Activated T-helper 2 cell treated with anti-CD3 and anti-CD28 coated beads, Interferon-gamma antibody, Interleukin-2, Interleukin-4, amounts not matched to agents 10 μg/mL and 5 μg/mL and 100 μg/mL, durations not matched to agents 14 hours and 24 hours and 36 hours (primary cell): Measurements from ENCODE around the gene KLC3. TPM values are rescaled to one million over a fixed set of nuclear protein-coding genes. Genes with fewer than 3 reads are reported as not detected.

Experiments used
- DNase-seq: peaks from one replicate; pipeline ENCODE4 v3.0.0; 2021; ENCODE audit warnings: low spot score
- H3K27ac Mint-ChIP-seq: one replicate; pipeline ENCODE4 v1.8.0; 2021; ENCODE audit warnings: mixed read lengths
- H3K27me3 Mint-ChIP-seq: one replicate; pipeline ENCODE4 v1.8.0; 2021; ENCODE audit warnings: low read depth, mixed read lengths
- H3K36me3 Mint-ChIP-seq: one replicate; pipeline ENCODE4 v1.8.0; 2021; ENCODE audit warnings: low read depth, mixed read lengths
- H3K4me1 Mint-ChIP-seq: one replicate; pipeline ENCODE4 v1.8.0; 2021; ENCODE audit warnings: low read depth, mixed read lengths
- H3K4me3 Mint-ChIP-seq: one replicate; pipeline ENCODE4 v1.8.0; 2021; ENCODE audit warnings: low read depth, mild to moderate bottlenecking, moderate library complexity, mixed read lengths
- H3K9me3 Mint-ChIP-seq: one replicate; pipeline ENCODE4 v1.8.0; 2021; ENCODE audit warnings: mixed read lengths
- intact Hi-C: fragments of 100-400 bp; cut with micrococcal nuclease; formaldehyde crosslinking; loops from one replicate; pipeline ENCODE4 v1.15.1; 2023
- total RNA-seq: library from RNA; stranded (reverse); gene quantifications from 2 replicates; pipeline ENCODE4 v1.2.3, GENCODE V29; 2022

Gene KLC3
- total RNA-seq, 1 donor from 2014 or later, result not detected

DNA sequence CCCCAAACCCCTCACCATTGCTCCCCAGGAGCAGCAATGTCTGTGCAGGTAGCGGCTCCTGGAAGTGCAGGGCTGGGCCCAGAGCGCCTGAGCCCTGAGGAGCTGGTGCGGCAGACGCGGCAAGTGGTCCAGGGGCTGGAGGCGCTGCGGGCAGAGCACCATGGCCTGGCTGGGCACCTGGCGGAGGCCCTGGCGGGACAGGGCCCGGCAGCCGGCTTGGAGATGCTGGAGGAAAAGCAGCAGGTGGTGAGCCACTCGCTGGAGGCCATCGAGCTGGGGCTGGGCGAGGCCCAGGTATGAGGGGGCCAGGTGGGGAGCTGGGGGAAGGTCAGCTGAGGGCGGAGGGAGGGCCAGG is 4.9 kb downstream of the KLC3 start:
- Mint-ChIP-seq H3K27ac (no peak overlapping the region), H3K4me3 (no peak overlapping the region), H3K4me1 (no peaks in the 10 kb centered on the region), H3K9me3 (no peaks in the 10 kb centered on the region), H3K36me3 (no peaks in the 10 kb centered on the region), H3K27me3 (no peaks in the 10 kb centered on the region)
- DNase-seq, result no peak
- intact Hi-C loops, result no loop called here

- H3K27me3 Mint-ChIP-seq, result no peaks in the 10 kb centered on the region
- no peak for DNase-seq
- H3K4me3 Mint-ChIP-seq, result no peak overlapping the region
- H3K4me1 Mint-ChIP-seq, result no peaks in the 10 kb centered on the region
- no peaks in the 10 kb centered on the region for H3K9me3 Mint-ChIP-seq
- H3K27ac Mint-ChIP-seq, result no peak overlapping the region
- H3K36me3 Mint-ChIP-seq, result no peaks in the 10 kb centered on the region
- intact Hi-C loops, result no loop called here
These were observed 5.9 kb downstream of the KLC3 start for GRCh38 chr19:45346449-45346848.

DNA sequence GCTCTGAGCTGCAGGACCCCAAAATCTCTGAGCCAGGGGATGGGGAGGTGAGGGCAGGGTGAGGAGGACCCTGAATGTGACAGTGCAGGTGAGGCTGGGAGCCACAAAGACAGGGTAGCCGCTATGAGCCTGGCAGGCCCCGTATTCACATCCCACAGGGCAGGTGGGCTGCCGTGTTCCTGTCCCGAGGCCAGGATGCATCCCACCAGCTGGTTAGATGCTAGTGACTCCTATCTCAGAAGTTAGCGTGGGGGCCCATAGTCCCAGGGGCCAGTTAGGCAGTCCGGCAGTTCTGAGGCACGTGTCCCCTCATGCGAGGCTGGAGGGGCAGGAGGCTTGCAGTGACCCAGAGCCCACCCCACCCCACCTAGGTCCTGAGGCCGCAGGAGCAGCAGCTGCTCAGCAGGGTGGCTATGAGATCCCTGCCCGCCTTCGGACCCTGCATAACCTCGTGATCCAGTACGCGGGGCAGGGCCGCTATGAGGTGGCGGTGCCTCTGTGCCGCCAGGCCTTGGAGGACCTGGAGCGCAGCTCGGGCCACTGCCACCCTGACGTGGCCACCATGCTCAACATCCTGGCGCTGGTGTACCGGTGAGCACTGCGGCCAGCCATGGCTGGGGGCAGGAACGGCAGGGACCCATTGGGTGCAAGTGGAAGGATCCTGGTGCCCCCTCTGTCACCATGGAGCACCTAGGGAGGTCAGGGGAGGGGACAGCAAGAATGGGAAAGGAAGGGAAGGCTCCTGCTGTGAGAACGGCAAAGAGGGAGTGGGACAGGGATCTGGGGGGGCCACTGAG is 7.2 kb downstream of the KLC3 start:
- H3K36me3 Mint-ChIP-seq, result peaks cover 3% of the 10 kb centered on the region
- intact Hi-C loops, result no loop called here
- H3K4me1 Mint-ChIP-seq, result no peaks in the 10 kb centered on the region
- DNase-seq, result no peak
- H3K9me3 Mint-ChIP-seq, result no peaks in the 10 kb centered on the region
- no peaks in the 10 kb centered on the region for H3K27me3 Mint-ChIP-seq
- no peak overlapping the region for H3K4me3 Mint-ChIP-seq
- no peak overlapping the region for H3K27ac Mint-ChIP-seq

DNA sequence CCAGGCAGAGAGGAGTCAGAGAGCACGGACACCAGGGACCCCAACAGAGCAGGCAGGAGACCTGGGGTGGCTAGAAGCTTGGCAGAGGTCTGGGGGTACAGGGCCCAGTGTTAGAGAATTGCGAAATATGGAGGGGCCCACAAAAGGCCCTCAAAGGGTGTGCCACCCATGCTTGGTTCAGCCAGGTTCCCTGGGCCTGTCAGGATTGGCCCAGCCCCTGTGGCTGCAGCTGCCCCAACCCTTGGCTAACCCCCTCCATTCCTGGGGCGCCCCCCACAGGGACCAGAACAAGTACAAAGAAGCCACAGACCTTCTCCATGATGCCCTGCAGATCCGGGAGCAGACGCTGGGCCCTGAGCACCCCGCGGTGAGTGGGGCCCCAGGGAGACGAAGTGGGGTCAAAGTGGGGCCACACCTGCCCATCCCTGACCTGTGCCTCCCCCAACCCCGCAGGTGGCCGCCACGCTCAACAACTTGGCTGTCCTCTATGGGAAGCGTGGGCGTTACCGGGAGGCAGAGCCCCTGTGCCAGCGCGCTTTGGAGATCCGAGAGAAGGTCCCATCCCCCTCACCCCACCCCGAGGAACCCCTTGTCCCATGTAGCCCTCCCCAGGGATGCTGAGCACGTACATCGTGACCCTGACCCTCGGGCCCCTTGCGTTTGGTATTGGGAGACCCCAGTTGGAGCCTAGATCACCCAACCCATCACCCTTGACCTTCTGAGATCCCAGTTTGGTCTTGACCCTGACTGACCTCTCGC is 8.0 kb downstream of the KLC3 start:
- H3K9me3 Mint-ChIP-seq, result no peaks in the 10 kb centered on the region
- intact Hi-C loops, result no loop called here
- no peak overlapping the region for H3K4me3 Mint-ChIP-seq
- DNase-seq, result no peak
- H3K27ac Mint-ChIP-seq, result no peak overlapping the region
- H3K27me3 Mint-ChIP-seq, result no peaks in the 10 kb centered on the region
- peaks cover 8% of the 10 kb centered on the region for H3K36me3 Mint-ChIP-seq
- H3K4me1 Mint-ChIP-seq, result no peaks in the 10 kb centered on the region

- no peak overlapping the region for H3K27ac Mint-ChIP-seq
- H3K4me1 Mint-ChIP-seq, result no peaks in the 10 kb centered on the region
- H3K27me3 Mint-ChIP-seq, result no peaks in the 10 kb centered on the region
- DNase-seq, result no peak
- intact Hi-C loops, result no loop called here
- no peak overlapping the region for H3K4me3 Mint-ChIP-seq
- H3K36me3 Mint-ChIP-seq, result peaks cover 9% of the 10 kb centered on the region
- H3K9me3 Mint-ChIP-seq, result no peaks in the 10 kb centered on the region
These were observed 8.5 kb downstream of the KLC3 start for GRCh38 chr19:45349126-45349415.

DNA sequence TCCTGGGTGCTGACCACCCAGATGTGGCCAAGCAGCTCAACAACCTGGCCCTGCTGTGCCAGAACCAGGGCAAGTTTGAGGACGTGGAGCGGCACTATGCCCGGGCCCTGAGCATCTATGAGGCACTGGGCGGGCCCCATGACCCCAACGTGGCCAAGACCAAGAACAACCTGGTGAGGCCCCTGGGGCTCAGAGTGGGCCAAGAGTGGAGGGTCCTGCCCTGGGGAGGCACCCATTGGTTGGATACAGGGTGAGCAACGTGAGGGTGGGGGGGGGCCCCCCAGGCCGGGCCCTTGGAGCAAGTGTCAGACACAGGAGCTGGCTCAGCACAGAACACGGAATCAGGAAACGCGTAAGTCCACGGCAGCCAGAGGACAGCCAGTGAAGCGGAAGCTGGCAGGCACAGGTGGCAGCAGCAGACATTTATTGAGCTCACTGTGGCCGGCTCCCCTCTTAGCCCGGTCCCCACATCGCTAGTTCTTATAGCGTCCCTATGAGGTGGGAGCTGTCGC is 8.9 kb downstream of the KLC3 start:
- no peak overlapping the region for H3K27ac Mint-ChIP-seq
- H3K9me3 Mint-ChIP-seq, result no peaks in the 10 kb centered on the region
- peaks cover 9% of the 10 kb centered on the region for H3K36me3 Mint-ChIP-seq
- H3K4me3 Mint-ChIP-seq, result no peak overlapping the region
- intact Hi-C loops, result no loop called here
- DNase-seq, result no peak
- H3K4me1 Mint-ChIP-seq, result no peaks in the 10 kb centered on the region
- H3K27me3 Mint-ChIP-seq, result no peaks in the 10 kb centered on the region

- no peak for DNase-seq
- no peak overlapping the region for H3K27ac Mint-ChIP-seq
- no peak overlapping the region for H3K4me3 Mint-ChIP-seq
These were observed 10.0 kb downstream of the KLC3 start for GRCh38 chr19:45350477-45351058.

GRCh38 chr19:45351401-45351952 is 10.9 kb downstream of the KLC3 start:
- Mint-ChIP-seq H3K9me3 (no peaks in the 10 kb centered on the region), H3K27ac (no peak overlapping the region), H3K27me3 (no peaks in the 10 kb centered on the region), H3K4me3 (no peak overlapping the region), H3K4me1 (no peaks in the 10 kb centered on the region), H3K36me3 (peaks cover 22% of the 10 kb centered on the region)
- intact Hi-C loops, result no loop called here
- DNase-seq, result no peak

More at GRCh38 chr19:45350477-45351058, 10.0 kb downstream of the KLC3 start:
- Mint-ChIP-seq H3K4me1 (no peaks in the 10 kb centered on the region), H3K36me3 (peaks cover 13% of the 10 kb centered on the region), H3K27me3 (no peaks in the 10 kb centered on the region), H3K9me3 (no peaks in the 10 kb centered on the region)
- intact Hi-C loops, result no loop called here

- H3K27ac Mint-ChIP-seq, result no peak overlapping the region
- H3K4me3 Mint-ChIP-seq, result no peak overlapping the region
- intact Hi-C loops, result no loop called here
- DNase-seq, result no peak
- no peaks in the 10 kb centered on the region for H3K27me3 Mint-ChIP-seq
- peaks cover 24% of the 10 kb centered on the region for H3K36me3 Mint-ChIP-seq
- H3K9me3 Mint-ChIP-seq, result no peaks in the 10 kb centered on the region
- no peaks in the 10 kb centered on the region for H3K4me1 Mint-ChIP-seq
These were observed 11.5 kb downstream of the KLC3 start for GRCh38 chr19:45352062-45352461.

- no peaks in the 10 kb centered on the region for H3K9me3 Mint-ChIP-seq
- H3K27ac Mint-ChIP-seq, result no peak overlapping the region
- peaks cover 24% of the 10 kb centered on the region for H3K36me3 Mint-ChIP-seq
- intact Hi-C loops, result no loop called here
- DNase-seq, result no peak
- no peak overlapping the region for H3K4me3 Mint-ChIP-seq
- no peaks in the 10 kb centered on the region for H3K4me1 Mint-ChIP-seq
- H3K27me3 Mint-ChIP-seq, result no peaks in the 10 kb centered on the region
These were observed 11.9 kb downstream of the KLC3 start for GRCh38 chr19:45352471-45352870.

GRCh38 chr19:45352914-45353796 is 12.6 kb downstream of the KLC3 start:
- Mint-ChIP-seq H3K27ac (no peak overlapping the region), H3K4me1 (no peaks in the 10 kb centered on the region), H3K36me3 (peaks cover 29% of the 10 kb centered on the region), H3K4me3 (no peak overlapping the region), H3K9me3 (no peaks in the 10 kb centered on the region), H3K27me3 (no peaks in the 10 kb centered on the region)
- intact Hi-C loops, result no loop called here
- DNase-seq, result no peak

GRCh38 chr19:45354241-45354842 is 13.8 kb downstream of the KLC3 start:
- Mint-ChIP-seq H3K27me3 (no peaks in the 10 kb centered on the region), H3K4me3 (no peak overlapping the region), H3K9me3 (no peaks in the 10 kb centered on the region), H3K4me1 (no peaks in the 10 kb centered on the region), H3K27ac (no peak overlapping the region), H3K36me3 (peaks cover 38% of the 10 kb centered on the region)
- intact Hi-C loops, result no loop called here
- DNase-seq, result no peak
